HepG2 (cell line): ENCODE data around the gene C6orf15. TPM values are rescaled to one million over a fixed set of nuclear protein-coding genes. Genes with fewer than 3 reads are reported as not detected.

Experiments
- HNRNPL ChIP-seq: fragments of 200-400 bp; formaldehyde crosslinking; IDR thresholded peaks from 2 replicates; pipeline ENCODE4 v1.6.1; 2017; ENCODE audit warnings: mild to moderate bottlenecking, low read depth, low read length
- HOXA9 ChIP-seq: sonication (generic); formaldehyde crosslinking; IDR thresholded peaks from 2 replicates; pipeline ENCODE4 v1.8.1; 2022; ENCODE audit warnings: missing genetic modification reagents, mild to moderate bottlenecking, moderate library complexity, borderline replicate concordance
- JDP2 ChIP-seq: sonication (generic); formaldehyde crosslinking; IDR thresholded peaks from 2 replicates; pipeline ENCODE4 v1.8.1; 2022; ENCODE audit warnings: missing genetic modification reagents, borderline replicate concordance
- NAIF1 ChIP-seq: sonication (generic); formaldehyde crosslinking; IDR thresholded peaks from 2 replicates; pipeline ENCODE4 v1.5.0; 2020; ENCODE audit warnings: mild to moderate bottlenecking, missing genetic modification reagents, borderline replicate concordance
- NCOA5 ChIP-seq: sonication (generic); formaldehyde crosslinking; IDR thresholded peaks from 2 replicates; pipeline ENCODE4 v1.4.0; 2020; ENCODE audit warnings: missing genetic modification reagents
- NFIC ChIP-seq: IDR thresholded peaks from 2 replicates; pipeline ENCODE4 v1.6.1; 2012; ENCODE audit warnings: mild to moderate bottlenecking, low read length, inconsistent platforms
- PHB2 ChIP-seq: fragments of 450-650 bp; IDR thresholded peaks from 2 replicates; pipeline ENCODE4 v1.6.1; 2018; ENCODE audit not compliant: partially characterized antibody
- RBAK ChIP-seq: sonication (generic); formaldehyde crosslinking; IDR thresholded peaks from 2 replicates; pipeline ENCODE4 v1.5.1; 2020; ENCODE audit warnings: mild to moderate bottlenecking, missing genetic modification reagents
- TEAD3 ChIP-seq: optimal IDR thresholded peaks from 2 replicates; pipeline ENCODE3; 2016; ENCODE audit warnings: borderline replicate concordance
- ZNF329 ChIP-seq: sonication (generic); formaldehyde crosslinking; IDR thresholded peaks from 2 replicates; pipeline ENCODE4 v1.9.0; 2021; ENCODE audit warnings: low read depth, mild to moderate bottlenecking, missing genetic modification reagents
- ZNF382 ChIP-seq: sonication (generic); formaldehyde crosslinking; IDR thresholded peaks from 2 replicates; pipeline ENCODE4 v1.5.0; 2020; ENCODE audit warnings: missing genetic modification reagents, mild to moderate bottlenecking, borderline replicate concordance
- ZNF431 ChIP-seq: sonication (generic); formaldehyde crosslinking; IDR thresholded peaks from 2 replicates; pipeline ENCODE4 v1.9.0; 2022; ENCODE audit warnings: missing genetic modification reagents, low read depth, mild to moderate bottlenecking, borderline replicate concordance
- ZNF547 ChIP-seq: sonication (generic); formaldehyde crosslinking; IDR thresholded peaks from 2 replicates; pipeline ENCODE4 v1.5.1; 2020; ENCODE audit warnings: mild to moderate bottlenecking, missing genetic modification reagents
- ZNF556 ChIP-seq: sonication (generic); formaldehyde crosslinking; IDR thresholded peaks from 2 replicates; pipeline ENCODE4 v1.4.0; 2020; ENCODE audit warnings: mild to moderate bottlenecking, missing genetic modification reagents, borderline replicate concordance
- ZNF788 ChIP-seq: sonication (generic); formaldehyde crosslinking; IDR thresholded peaks from 2 replicates; pipeline ENCODE4 v1.5.0; 2020; ENCODE audit warnings: mild to moderate bottlenecking, missing genetic modification reagents, borderline replicate concordance
- polyA plus RNA-seq, 8 experiments: library from polyadenylated mRNA; depleted of rRNA in 3 of 8; stranded (reverse) in 7 of 8; unstranded in 1 of 8; fragments of >200 nt; fragmentation: Illumina TruSeq in 4 of 8; extraction: Trizol in 4 of 8; gene quantifications; 2 replicates each; pipeline versions ENCODE4 v1.2.1 to v1.2.3, GENCODE V29; 2011 to 2016; ENCODE audit warnings: low read depth in 4 of 8, missing spikeins in 1 of 8, mixed read lengths in 1 of 8; ENCODE audit not compliant: insufficient read depth in 1 of 8
- total RNA-seq, 5 experiments: library from RNA; depleted of rRNA; stranded (reverse); fragments of >200 nt; fragmentation: Illumina TruSeq; extraction: Trizol; gene quantifications; 2 replicates each; pipeline ENCODE4 v1.2.3, GENCODE V29; 2016; ENCODE audit warnings: low read depth in 1 of 5
- TF ChIP-seq, protein P1 (sequence below): IDR thresholded peaks from 2 replicates; pipeline ENCODE4 v1.4.0; 2020; ENCODE audit warnings: mild to moderate bottlenecking, missing genetic modification reagents
- TF ChIP-seq, protein P2 (sequence below): sonication (generic); formaldehyde crosslinking; IDR thresholded peaks from 2 replicates; pipeline ENCODE4 v1.5.0; 2020; ENCODE audit warnings: missing genetic modification reagents, mild to moderate bottlenecking, borderline replicate concordance
- TF ChIP-seq, protein P3 (sequence below): IDR thresholded peaks from 2 replicates; pipeline ENCODE4 v1.6.1; 2018; ENCODE audit warnings: missing genetic modification reagents, mild to moderate bottlenecking, missing compliant biosample characterization
- TF ChIP-seq, protein P4 (sequence below): sonication (generic); formaldehyde crosslinking; IDR thresholded peaks from 2 replicates; pipeline ENCODE4 v1.5.1; 2020; ENCODE audit warnings: mild to moderate bottlenecking, missing genetic modification reagents, moderate library complexity

C6orf15 gene
- total and polyA plus RNA-seq, 2 of the 13 experiments (the other 11 are each of a cell fraction or from before 2014, with no cell fraction given): not detected

DNA sequence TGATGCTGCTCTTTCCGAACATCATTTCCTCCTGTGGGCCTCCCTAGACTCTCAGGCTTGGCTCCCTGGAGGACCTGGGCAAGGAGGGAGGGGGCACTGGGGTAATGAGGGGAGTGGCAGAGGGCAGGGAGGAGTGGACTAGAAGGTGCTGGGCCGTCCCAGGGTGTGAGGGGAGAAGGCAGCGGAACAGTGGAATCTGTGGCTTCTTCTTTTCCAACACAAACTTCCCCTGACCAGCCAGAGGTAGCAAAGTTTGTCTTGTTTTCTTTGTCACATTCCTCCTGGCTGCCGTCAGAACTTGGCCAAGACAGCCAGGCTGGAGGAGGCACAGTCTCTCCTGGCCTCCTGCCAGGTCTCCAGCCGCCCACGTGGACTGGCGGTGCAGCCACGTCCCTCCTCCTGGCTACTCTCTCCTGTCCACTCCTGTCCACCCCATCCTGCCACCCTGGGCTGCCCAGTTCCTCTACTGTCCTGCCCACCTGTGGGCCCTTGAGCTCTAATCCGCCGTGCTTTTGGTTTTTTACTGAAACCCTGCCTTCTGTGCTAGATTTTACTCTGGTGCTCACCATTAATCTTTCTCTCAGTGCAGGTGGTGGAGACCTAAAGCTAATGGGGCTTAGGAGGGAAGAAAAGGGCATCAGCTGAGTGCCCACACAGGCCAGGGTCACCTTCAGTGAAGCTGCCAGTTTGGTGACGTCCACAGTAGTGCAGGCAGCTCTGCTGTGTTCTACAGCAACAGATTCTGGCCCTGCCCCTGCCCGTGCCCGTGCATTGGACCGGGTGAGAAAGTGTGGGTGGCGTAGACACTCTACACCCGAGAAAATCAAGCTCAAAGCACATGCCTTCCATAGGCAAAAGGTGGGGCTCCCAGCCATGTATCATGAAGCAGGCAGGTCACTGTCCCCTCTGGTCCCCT lies 10.7 kb upstream of the C6orf15 start (continued):
- TF ChIP-seq, protein P1, sequence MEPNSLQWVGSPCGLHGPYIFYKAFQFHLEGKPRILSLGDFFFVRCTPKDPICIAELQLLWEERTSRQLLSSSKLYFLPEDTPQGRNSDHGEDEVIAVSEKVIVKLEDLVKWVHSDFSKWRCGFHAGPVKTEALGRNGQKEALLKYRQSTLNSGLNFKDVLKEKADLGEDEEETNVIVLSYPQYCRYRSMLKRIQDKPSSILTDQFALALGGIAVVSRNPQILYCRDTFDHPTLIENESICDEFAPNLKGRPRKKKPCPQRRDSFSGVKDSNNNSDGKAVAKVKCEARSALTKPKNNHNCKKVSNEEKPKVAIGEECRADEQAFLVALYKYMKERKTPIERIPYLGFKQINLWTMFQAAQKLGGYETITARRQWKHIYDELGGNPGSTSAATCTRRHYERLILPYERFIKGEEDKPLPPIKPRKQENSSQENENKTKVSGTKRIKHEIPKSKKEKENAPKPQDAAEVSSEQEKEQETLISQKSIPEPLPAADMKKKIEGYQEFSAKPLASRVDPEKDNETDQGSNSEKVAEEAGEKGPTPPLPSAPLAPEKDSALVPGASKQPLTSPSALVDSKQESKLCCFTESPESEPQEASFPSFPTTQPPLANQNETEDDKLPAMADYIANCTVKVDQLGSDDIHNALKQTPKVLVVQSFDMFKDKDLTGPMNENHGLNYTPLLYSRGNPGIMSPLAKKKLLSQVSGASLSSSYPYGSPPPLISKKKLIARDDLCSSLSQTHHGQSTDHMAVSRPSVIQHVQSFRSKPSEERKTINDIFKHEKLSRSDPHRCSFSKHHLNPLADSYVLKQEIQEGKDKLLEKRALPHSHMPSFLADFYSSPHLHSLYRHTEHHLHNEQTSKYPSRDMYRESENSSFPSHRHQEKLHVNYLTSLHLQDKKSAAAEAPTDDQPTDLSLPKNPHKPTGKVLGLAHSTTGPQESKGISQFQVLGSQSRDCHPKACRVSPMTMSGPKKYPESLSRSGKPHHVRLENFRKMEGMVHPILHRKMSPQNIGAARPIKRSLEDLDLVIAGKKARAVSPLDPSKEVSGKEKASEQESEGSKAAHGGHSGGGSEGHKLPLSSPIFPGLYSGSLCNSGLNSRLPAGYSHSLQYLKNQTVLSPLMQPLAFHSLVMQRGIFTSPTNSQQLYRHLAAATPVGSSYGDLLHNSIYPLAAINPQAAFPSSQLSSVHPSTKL: 0 out of 2 replicates have a peak, but pooled peaks have one; percentile 22
- TF ChIP-seq ZNF556 (CRISPR knock-in tag) (no peak), NCOA5 (CRISPR knock-in tag) (no peak), PHB2 (no peak), HNRNPL (0 out of 2 replicates have a peak, but pooled peaks have one; percentile 11), NFIC (no peak), NAIF1 (CRISPR knock-in tag) (no peak), HOXA9 (CRISPR knock-in tag) (no peak), ZNF329 (CRISPR knock-in tag) (no peak), ZNF382 (CRISPR knock-in tag) (no peak), ZNF788 (CRISPR knock-in tag) (0 out of 2 replicates have a peak, but pooled peaks have one; percentile 40), JDP2 (CRISPR knock-in tag) (no peak), RBAK (no peak), ZNF431 (CRISPR knock-in tag) (no peak), ZNF547 (CRISPR knock-in tag) (no peak), TEAD3 (peak; percentile 65)
- TF ChIP-seq, protein P2, sequence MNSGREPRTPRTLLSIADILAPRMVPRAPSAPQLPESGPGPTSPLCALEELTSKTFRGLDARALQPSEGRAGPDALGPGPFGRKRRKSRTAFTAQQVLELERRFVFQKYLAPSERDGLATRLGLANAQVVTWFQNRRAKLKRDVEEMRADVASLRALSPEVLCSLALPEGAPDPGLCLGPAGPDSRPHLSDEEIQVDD: no peak
- TF ChIP-seq, protein P3, sequence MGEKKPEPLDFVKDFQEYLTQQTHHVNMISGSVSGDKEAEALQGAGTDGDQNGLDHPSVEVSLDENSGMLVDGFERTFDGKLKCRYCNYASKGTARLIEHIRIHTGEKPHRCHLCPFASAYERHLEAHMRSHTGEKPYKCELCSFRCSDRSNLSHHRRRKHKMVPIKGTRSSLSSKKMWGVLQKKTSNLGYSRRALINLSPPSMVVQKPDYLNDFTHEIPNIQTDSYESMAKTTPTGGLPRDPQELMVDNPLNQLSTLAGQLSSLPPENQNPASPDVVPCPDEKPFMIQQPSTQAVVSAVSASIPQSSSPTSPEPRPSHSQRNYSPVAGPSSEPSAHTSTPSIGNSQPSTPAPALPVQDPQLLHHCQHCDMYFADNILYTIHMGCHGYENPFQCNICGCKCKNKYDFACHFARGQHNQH (CRISPR knock-in tag): no peak
- TF ChIP-seq, protein P4, sequence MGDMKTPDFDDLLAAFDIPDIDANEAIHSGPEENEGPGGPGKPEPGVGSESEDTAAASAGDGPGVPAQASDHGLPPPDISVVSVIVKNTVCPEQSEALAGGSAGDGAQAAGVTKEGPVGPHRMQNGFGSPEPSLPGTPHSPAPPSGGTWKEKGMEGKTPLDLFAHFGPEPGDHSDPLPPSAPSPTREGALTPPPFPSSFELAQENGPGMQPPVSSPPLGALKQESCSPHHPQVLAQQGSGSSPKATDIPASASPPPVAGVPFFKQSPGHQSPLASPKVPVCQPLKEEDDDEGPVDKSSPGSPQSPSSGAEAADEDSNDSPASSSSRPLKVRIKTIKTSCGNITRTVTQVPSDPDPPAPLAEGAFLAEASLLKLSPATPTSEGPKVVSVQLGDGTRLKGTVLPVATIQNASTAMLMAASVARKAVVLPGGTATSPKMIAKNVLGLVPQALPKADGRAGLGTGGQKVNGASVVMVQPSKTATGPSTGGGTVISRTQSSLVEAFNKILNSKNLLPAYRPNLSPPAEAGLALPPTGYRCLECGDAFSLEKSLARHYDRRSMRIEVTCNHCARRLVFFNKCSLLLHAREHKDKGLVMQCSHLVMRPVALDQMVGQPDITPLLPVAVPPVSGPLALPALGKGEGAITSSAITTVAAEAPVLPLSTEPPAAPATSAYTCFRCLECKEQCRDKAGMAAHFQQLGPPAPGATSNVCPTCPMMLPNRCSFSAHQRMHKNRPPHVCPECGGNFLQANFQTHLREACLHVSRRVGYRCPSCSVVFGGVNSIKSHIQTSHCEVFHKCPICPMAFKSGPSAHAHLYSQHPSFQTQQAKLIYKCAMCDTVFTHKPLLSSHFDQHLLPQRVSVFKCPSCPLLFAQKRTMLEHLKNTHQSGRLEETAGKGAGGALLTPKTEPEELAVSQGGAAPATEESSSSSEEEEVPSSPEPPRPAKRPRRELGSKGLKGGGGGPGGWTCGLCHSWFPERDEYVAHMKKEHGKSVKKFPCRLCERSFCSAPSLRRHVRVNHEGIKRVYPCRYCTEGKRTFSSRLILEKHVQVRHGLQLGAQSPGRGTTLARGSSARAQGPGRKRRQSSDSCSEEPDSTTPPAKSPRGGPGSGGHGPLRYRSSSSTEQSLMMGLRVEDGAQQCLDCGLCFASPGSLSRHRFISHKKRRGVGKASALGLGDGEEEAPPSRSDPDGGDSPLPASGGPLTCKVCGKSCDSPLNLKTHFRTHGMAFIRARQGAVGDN: peak; percentile 26; the same call in 1 of the 2 replicates
